SK-N-SH (cell line): ENCODE measurements around the gene FAM53A. TPM values are rescaled to one million over a fixed set of nuclear protein-coding genes. Genes with fewer than 3 reads are reported as not detected.

Source experiments
- CTCF ChIA-PET: fragments of 300-600, 350-600 bp; formaldehyde crosslinking; extraction: SDS; loops from one replicate; lab custom pipeline; 2021; lab: Yijun Ruan, JAX
- POLR2A ChIA-PET: fragments of 350-600 bp; sonication (Branson Sonifier 250); formaldehyde crosslinking; extraction: SDS; loops from one replicate; lab custom pipeline; 2020; ENCODE audit warnings: antibody characterized with exemption, inconsistent platforms; lab: Yijun Ruan, JAX
- DNase-seq: peaks from one replicate; pipeline ENCODE4 v3.0.0; 2012
- H2AFZ ChIP-seq: fragments of 200-600 bp; sonication (generic); 2 replicates; pipeline ENCODE4 v1.8.1; 2016; ENCODE audit warnings: antibody characterized with exemption, mild to moderate bottlenecking, low read depth
- H3F3A ChIP-seq: fragments of 200-600 bp; sonication (generic); replicated peaks from 2 replicates; pipeline ENCODE3; 2016; ENCODE audit warnings: antibody characterized with exemption, mild to moderate bottlenecking; ENCODE audit not compliant: insufficient read depth
- H3K27ac ChIP-seq, 2 experiments: fragments of 200-500 bp in 1 of 2; fragments of 200-600 bp in 1 of 2; sonication (Bioruptor generic) in 1 of 2; sonication (generic), shearing (Covaris generic) in 1 of 2; 2 replicates each; pipeline versions ENCODE4 v1.5.1 to v1.6.1; 2014 to 2016; ENCODE audit warnings: low read depth in 2 of 2, inconsistent platforms in 1 of 2, low read length in 1 of 2, mild to moderate bottlenecking in 1 of 2, mixed read lengths in 1 of 2
- H3K27me3 ChIP-seq: fragments of 200-600 bp; sonication (generic), shearing (Covaris generic); 2 replicates; pipeline ENCODE4 v1.6.1; 2016; ENCODE audit warnings: mixed run types; ENCODE audit not compliant: insufficient read depth
- H3K36me3 ChIP-seq, 2 experiments: fragments of 200-500 bp in 1 of 2; fragments of 200-600 bp in 1 of 2; sonication (Bioruptor generic) in 1 of 2; sonication (generic) in 1 of 2; replicated peaks in 1 of 2; 2 replicates each; pipeline versions ENCODE3 to v1.5.1; 2014 to 2016; ENCODE audit warnings: low read length in 1 of 2, mild to moderate bottlenecking in 1 of 2; ENCODE audit not compliant: insufficient read depth in 2 of 2, control insufficient read depth in 1 of 2
- H3K4me1 ChIP-seq, 2 experiments: fragments of 200-500 bp in 1 of 2; fragments of 200-600 bp in 1 of 2; sonication (Bioruptor generic) in 1 of 2; sonication (generic), shearing (Covaris generic) in 1 of 2; 2 replicates each; pipeline versions ENCODE4 v1.5.1 to v1.6.1; 2014 to 2016; ENCODE audit warnings: low read depth in 1 of 2, low read length in 1 of 2, mixed run types in 1 of 2; ENCODE audit not compliant: insufficient read depth in 2 of 2, control insufficient read depth in 1 of 2
- H3K4me2 ChIP-seq: fragments of 200-600 bp; sonication (generic), shearing (Covaris generic); 2 replicates; pipeline ENCODE4 v1.6.1; 2017; ENCODE audit warnings: mixed run types
- H3K4me3 ChIP-seq, 2 experiments: fragments of 200-500 bp in 1 of 2; fragments of 200-600 bp in 1 of 2; sonication (Bioruptor generic) in 1 of 2; sonication (generic), shearing (Covaris generic) in 1 of 2; 2 replicates each; pipeline versions ENCODE4 v1.5.1 to v1.8.1; 2014 to 2016; ENCODE audit warnings: low read depth in 2 of 2, inconsistent platforms in 1 of 2, low read length in 1 of 2, mild to moderate bottlenecking in 1 of 2, mixed read lengths in 1 of 2, moderate library complexity in 1 of 2
- H3K79me2 ChIP-seq: fragments of 200-600 bp; sonication (generic); 2 replicates; pipeline ENCODE4 v1.8.1; 2017; ENCODE audit warnings: mild to moderate bottlenecking; ENCODE audit not compliant: insufficient read depth
- H3K9ac ChIP-seq: fragments of 200-600 bp; sonication (generic); 2 replicates; pipeline ENCODE4 v1.6.1; 2017; ENCODE audit warnings: mixed run types
- H3K9me2 ChIP-seq: fragments of 200-600 bp; sonication (generic); 2 replicates; pipeline ENCODE4 v1.6.1; 2017; ENCODE audit warnings: mixed run types
- H3K9me3 ChIP-seq: fragments of 200-600 bp; sonication (generic); 2 replicates; pipeline ENCODE4 v1.6.1; 2017; ENCODE audit warnings: mixed run types, mild to moderate bottlenecking, moderate library complexity
- H4K20me1 ChIP-seq: fragments of 200-600 bp; sonication (generic); 2 replicates; pipeline ENCODE4 v1.6.1; 2017; ENCODE audit warnings: mild to moderate bottlenecking, mixed run types; ENCODE audit not compliant: insufficient read depth
- CHD2 ChIP-seq: fragments of 150-350 bp; IDR thresholded peaks from 2 replicates; pipeline ENCODE4 v1.6.1; 2018; ENCODE audit warnings: low read length; ENCODE audit not compliant: partially characterized antibody
- ELF1 ChIP-seq: IDR thresholded peaks from 2 replicates; pipeline ENCODE4 v1.4.0; 2012
- TAF1 ChIP-seq: IDR thresholded peaks from 2 replicates; pipeline ENCODE4 v1.6.1; 2012; ENCODE audit warnings: low read depth, mild to moderate bottlenecking, low read length, moderate library complexity, borderline replicate concordance
- WGBS: methylation state at CpG from one replicate; pipeline ENCODE4 v1.1.6; 2017; ENCODE audit warnings: low lambda C conversion rate; 5-methylcytosine and 5-hydroxymethylcytosine counted together
- polyA plus RNA-seq, 3 experiments: library from polyadenylated mRNA; depleted of rRNA; stranded (reverse); fragments of >200 nt; gene quantifications; 2 replicates each; pipeline ENCODE4 v1.2.3, GENCODE V29; 2012
- TF ChIP-seq, protein P1 (sequence below): fragments of 150-350 bp; IDR thresholded peaks from 2 replicates; pipeline ENCODE4 v1.6.1; 2016; ENCODE audit warnings: mild to moderate bottlenecking, low read depth, low read length
- TF ChIP-seq, protein P2 (sequence below): IDR thresholded peaks from 2 replicates; pipeline ENCODE4 v1.4.0; 2012; ENCODE audit warnings: low read depth, borderline replicate concordance
- TF ChIP-seq, protein P3 (sequence below): IDR thresholded peaks from 2 replicates; pipeline ENCODE4 v1.4.0; 2012; ENCODE audit warnings: low read depth, borderline replicate concordance
- TF ChIP-seq, protein P4 (sequence below): fragments of 200-600 bp; sonication (generic); IDR thresholded peaks from 2 replicates; pipeline ENCODE4 v1.6.1; 2017; ENCODE audit warnings: antibody characterized with exemption, mild to moderate bottlenecking, moderate library complexity
- TF ChIP-seq, protein P5 (sequence below): fragments of 150-350 bp; IDR thresholded peaks from 2 replicates; pipeline ENCODE4 v1.6.1; 2017; ENCODE audit warnings: antibody characterized with exemption, low read length, low read depth, borderline replicate concordance

The FAM53A gene
- polyA plus RNA-seq, 1 of the 3 experiments (the other 2 are of a cell fraction), result 7.6 TPM

DNA sequence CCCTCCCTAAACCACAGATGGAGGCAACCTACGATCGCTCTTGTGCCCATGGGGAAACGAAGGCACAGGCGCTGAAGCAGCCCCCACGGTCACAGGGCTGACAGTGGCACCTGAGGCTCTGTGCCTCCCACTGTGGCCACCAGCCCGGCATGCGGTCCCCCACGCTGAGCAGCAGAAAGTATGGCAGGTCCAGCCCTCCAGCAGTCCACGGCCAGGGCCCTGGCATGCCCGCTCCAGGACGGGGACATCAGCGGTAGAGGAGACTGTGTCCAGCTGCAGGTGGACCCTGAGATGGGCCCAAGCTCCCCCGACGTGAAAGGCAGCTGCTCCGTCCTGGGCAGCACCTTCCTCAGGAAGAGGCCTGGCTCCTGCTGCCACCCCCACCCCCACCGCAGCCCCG, 61.2 kb downstream of the FAM53A start (continued):
- TF ChIP-seq, protein P1, sequence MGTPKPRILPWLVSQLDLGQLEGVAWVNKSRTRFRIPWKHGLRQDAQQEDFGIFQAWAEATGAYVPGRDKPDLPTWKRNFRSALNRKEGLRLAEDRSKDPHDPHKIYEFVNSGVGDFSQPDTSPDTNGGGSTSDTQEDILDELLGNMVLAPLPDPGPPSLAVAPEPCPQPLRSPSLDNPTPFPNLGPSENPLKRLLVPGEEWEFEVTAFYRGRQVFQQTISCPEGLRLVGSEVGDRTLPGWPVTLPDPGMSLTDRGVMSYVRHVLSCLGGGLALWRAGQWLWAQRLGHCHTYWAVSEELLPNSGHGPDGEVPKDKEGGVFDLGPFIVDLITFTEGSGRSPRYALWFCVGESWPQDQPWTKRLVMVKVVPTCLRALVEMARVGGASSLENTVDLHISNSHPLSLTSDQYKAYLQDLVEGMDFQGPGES, result no peak
- TF ChIP-seq ELF1 (no peak), CHD2 (no peak)
- TF ChIP-seq, protein P2, sequence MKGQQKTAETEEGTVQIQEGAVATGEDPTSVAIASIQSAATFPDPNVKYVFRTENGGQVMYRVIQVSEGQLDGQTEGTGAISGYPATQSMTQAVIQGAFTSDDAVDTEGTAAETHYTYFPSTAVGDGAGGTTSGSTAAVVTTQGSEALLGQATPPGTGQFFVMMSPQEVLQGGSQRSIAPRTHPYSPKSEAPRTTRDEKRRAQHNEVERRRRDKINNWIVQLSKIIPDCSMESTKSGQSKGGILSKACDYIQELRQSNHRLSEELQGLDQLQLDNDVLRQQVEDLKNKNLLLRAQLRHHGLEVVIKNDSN, result no peak
- TF ChIP-seq, protein P3, sequence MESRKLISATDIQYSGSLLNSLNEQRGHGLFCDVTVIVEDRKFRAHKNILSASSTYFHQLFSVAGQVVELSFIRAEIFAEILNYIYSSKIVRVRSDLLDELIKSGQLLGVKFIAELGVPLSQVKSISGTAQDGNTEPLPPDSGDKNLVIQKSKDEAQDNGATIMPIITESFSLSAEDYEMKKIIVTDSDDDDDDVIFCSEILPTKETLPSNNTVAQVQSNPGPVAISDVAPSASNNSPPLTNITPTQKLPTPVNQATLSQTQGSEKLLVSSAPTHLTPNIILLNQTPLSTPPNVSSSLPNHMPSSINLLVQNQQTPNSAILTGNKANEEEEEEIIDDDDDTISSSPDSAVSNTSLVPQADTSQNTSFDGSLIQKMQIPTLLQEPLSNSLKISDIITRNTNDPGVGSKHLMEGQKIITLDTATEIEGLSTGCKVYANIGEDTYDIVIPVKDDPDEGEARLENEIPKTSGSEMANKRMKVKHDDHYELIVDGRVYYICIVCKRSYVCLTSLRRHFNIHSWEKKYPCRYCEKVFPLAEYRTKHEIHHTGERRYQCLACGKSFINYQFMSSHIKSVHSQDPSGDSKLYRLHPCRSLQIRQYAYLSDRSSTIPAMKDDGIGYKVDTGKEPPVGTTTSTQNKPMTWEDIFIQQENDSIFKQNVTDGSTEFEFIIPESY, result no peak
- TF ChIP-seq, protein P4, sequence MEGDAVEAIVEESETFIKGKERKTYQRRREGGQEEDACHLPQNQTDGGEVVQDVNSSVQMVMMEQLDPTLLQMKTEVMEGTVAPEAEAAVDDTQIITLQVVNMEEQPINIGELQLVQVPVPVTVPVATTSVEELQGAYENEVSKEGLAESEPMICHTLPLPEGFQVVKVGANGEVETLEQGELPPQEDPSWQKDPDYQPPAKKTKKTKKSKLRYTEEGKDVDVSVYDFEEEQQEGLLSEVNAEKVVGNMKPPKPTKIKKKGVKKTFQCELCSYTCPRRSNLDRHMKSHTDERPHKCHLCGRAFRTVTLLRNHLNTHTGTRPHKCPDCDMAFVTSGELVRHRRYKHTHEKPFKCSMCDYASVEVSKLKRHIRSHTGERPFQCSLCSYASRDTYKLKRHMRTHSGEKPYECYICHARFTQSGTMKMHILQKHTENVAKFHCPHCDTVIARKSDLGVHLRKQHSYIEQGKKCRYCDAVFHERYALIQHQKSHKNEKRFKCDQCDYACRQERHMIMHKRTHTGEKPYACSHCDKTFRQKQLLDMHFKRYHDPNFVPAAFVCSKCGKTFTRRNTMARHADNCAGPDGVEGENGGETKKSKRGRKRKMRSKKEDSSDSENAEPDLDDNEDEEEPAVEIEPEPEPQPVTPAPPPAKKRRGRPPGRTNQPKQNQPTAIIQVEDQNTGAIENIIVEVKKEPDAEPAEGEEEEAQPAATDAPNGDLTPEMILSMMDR, result no peak
- TF ChIP-seq, all 33 proteins: peak for 0

DNA sequence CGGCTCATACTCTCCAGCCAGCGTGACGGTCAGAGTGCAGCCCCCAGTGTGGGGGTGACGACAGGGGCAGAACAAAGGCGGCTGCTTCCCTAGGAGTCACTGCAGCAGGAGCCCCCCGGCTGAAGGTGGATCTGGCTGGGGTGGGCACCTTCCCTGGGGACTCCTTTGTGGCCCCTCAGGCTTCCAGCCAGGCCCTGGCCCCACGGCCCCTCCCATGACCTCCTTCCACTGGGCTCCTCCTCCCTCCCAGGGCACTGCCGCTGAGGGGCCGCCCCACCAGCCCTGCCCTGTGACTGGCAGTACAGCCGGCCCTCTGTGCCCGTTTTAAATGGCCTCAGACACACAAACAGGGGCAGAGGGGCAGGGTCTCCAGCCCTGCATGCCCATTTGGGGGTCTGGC, 61.9 kb downstream of the FAM53A start:
- WGBS, result 73% methylated on average over 3 of the region's 11 CpGs

More for the DNA sequence above, 61.9 kb downstream of the FAM53A start:
- no peak for DNase-seq
- Histone ChIP-seq H3K27me3 (no peaks in the 10 kb centered on the region), H3K36me3 (no peaks in the 10 kb centered on the region), H4K20me1 (no peaks in the 10 kb centered on the region), H3K9me3 (no peaks in the 10 kb centered on the region), H3F3A (peaks cover 4% of the 10 kb centered on the region), H3K4me3 (no peak overlapping the region), H3K9ac (no peak overlapping the region), H3K9me2 (no peaks in the 10 kb centered on the region), H3K4me2 (no peak overlapping the region), H3K79me2 (no peaks in the 10 kb centered on the region), H3K27ac (no peak overlapping the region), H3K4me1 (no peaks in the 10 kb centered on the region), H2AFZ (no peak overlapping the region)
- CTCF ChIA-PET, result interaction anchor here (1.2 kb wide), 1 partner anchor 11 kb away, joined by 3 read pairs; no protein-coding TSS in a partner anchor
- POLR2A ChIA-PET, result no interaction called here
- TF ChIP-seq, protein P5, sequence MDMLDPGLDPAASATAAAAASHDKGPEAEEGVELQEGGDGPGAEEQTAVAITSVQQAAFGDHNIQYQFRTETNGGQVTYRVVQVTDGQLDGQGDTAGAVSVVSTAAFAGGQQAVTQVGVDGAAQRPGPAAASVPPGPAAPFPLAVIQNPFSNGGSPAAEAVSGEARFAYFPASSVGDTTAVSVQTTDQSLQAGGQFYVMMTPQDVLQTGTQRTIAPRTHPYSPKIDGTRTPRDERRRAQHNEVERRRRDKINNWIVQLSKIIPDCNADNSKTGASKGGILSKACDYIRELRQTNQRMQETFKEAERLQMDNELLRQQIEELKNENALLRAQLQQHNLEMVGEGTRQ, result no peak
- no peak for TF ChIP-seq TAF1
